HEK293T (cell line): ENCODE results near the gene BRD4.

Source experiments
- BHLHE40 ChIP-seq: fragments of 450-650 bp; IDR thresholded peaks from 2 replicates; pipeline ENCODE4 v1.6.1; 2016; ENCODE audit warnings: mild to moderate bottlenecking, moderate library complexity, borderline replicate concordance
- CTBP1 ChIP-seq: fragments of 450-650 bp; IDR thresholded peaks from 2 replicates; pipeline ENCODE4 v1.6.1; 2016; ENCODE audit warnings: borderline replicate concordance
- FOXK2 ChIP-seq: fragments of 450-650 bp; IDR thresholded peaks from 2 replicates; pipeline ENCODE4 v1.6.1; 2016; ENCODE audit warnings: mild to moderate bottlenecking
- HDGF ChIP-seq: fragments of 450-650 bp; IDR thresholded peaks from 2 replicates; pipeline ENCODE4 v1.6.1; 2017; ENCODE audit warnings: antibody characterized with exemption, borderline replicate concordance
- LEF1 ChIP-seq: fragments of 450-650 bp; IDR thresholded peaks from 2 replicates; pipeline ENCODE4 v1.6.1; 2017; ENCODE audit warnings: mild to moderate bottlenecking, borderline replicate concordance
- NFRKB ChIP-seq: fragments of 450-650 bp; IDR thresholded peaks from 2 replicates; pipeline ENCODE4 v1.6.1; 2016; ENCODE audit warnings: mild to moderate bottlenecking, moderate library complexity
- PKNOX1 ChIP-seq: fragments of 450-650 bp; IDR thresholded peaks from 2 replicates; pipeline ENCODE4 v1.6.1; 2016
- SP1 ChIP-seq: fragments of 450-650 bp; IDR thresholded peaks from 2 replicates; pipeline ENCODE4 v1.6.1; 2017
- SUZ12 ChIP-seq: fragments of 450-650 bp; IDR thresholded peaks from 2 replicates; pipeline ENCODE4 v1.6.1; 2016; ENCODE audit warnings: mild to moderate bottlenecking

GRCh38 chr19:15246198-15246481, 86.2 kb downstream of the BRD4 start:
- TF ChIP-seq LEF1 (no peak), SP1 (no peak), CTBP1 (no peak), FOXK2 (no peak), NFRKB (no peak), BHLHE40 (no peak), SUZ12 (no peak), HDGF (no peak), PKNOX1 (no peak)
